ENCODE data around the gene SPP1.
"Not testable (repeated sequence)": the region's sequence is repeated elsewhere in the genome, so short reads cannot be mapped to it uniquely, and the experiment has no call there.

The SPP1 gene

DNA sequence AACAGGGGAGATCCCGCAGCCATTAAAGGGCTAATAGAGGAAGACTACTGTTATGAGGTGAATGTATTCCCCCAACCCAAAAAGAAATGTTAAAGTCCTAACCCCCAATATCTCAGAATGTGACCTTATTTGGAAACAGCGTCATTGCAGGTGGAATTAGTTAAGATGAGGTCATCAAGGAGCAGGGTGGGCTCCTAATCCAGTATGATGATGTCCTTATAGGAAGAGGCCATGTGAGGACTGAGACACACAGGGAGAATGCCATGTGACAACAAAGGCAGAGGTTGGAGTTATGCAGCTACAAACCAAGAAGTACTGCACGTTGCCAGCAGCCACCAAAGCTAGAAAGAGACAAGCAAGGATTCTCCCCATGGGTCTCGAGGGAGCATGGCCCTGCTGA lies 14.3 kb downstream of the SPP1 start:
- DNase-seq (ENCODE audit: low spot score), result no peak

DNA sequence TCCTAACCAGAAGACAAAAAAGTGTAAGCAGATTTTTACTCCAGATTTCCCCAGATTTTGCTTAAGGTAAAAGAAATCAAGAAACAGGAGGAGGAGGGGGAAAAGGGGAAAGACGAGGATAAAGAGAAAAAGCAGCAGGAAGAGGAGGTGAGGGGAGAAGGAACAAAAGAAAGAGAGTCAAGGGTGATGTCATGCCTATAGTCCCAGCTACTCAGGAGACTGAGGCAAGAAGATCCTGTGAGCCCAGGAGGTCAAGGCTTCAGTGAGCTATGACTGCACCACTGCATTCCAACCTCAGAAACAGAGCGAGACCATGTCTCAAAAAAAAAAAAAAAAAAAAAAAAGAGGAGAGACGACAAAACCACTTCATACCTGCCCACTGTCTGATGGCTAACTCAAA lies 19.9 kb downstream of the SPP1 start:
- DNase-seq (ENCODE audit: low spot score), result no peak

DNA sequence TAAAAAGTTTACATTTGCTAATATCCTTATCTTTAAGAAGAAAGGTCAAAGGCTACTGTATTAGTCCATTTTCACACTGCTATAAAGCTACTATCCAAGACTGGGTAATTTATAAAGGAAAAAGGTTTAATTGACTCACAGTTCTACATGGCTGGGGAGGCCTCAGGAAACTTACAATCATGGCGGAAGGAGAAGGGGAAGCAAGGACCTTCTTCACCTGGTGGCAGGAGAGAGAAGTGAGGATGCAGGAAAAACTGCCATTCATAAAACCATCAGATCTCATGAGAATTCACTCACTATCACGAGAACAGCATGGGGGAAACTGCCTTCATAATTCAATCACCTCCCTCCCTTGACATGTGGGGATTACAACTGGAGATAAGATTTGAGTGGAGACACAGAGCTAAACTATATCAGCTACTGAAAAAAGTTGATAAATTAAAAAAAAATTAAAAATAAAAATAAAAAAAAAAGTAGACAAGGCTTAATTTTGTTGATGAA lies 23.7 kb downstream of the SPP1 start:
- not testable (repeated sequence) for DNase-seq (ENCODE audit: low spot score)

DNA sequence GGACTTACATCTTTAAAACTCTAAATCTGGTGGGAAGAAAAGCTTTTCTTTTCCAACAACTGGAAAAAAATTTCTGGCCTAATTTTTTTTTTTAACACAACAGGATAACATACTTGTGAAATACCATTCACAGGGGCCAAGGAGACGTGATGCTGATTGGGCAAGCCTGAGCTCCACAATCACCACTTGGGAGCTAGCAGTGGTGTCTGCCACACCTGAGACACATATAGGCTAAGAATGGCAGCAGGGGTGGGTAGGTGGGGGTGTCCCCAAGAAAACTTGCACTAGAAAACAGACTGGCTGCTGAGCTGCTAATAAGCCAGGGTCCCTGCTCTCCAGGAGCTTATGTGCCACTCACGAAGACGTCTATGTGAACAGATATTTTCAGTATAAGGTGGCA lies 26.4 kb downstream of the SPP1 start:
- DNase-seq (ENCODE audit: low spot score), result no peak

DNA sequence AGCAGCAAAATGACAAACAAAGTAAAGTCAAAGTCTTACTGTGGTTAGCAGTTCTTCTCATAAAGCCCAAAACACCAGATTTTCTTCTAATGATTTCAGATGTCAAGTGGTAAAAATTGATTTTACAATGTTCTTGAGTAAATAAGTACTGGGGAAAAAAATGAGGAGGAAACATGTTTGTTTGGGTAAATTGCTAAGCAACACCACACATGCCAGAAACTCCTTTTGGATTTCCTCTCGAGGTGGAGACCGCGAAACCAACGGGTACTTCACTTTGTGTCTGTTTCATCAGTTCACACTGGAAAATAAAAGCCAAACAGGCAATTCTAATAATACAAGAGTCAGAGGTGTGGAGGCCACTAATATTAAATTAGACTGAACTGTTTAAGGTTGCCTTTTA lies 27.3 kb downstream of the SPP1 start:
- DNase-seq (ENCODE audit: low spot score), result no peak

DNA sequence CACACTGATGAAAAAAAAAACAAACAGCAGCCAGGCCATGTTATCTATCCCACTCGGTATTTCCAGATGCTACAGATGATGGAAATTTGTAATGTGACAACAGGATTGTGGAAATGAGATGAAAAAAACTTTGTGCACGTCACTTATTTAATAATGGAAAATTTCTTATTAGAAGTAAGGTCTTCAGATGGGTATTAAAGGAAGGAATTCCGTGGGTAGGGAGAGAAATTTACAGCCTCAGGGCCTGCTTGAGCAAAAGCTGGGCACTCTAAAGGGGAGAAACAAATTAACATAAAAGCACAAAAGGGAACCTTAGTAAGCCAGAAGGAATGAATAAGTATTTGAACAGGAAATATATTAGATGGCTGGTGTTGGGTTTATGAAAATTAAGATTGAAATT lies 27.7 kb downstream of the SPP1 start:
- DNase-seq (ENCODE audit: low spot score), result peak; percentile 75

DNA sequence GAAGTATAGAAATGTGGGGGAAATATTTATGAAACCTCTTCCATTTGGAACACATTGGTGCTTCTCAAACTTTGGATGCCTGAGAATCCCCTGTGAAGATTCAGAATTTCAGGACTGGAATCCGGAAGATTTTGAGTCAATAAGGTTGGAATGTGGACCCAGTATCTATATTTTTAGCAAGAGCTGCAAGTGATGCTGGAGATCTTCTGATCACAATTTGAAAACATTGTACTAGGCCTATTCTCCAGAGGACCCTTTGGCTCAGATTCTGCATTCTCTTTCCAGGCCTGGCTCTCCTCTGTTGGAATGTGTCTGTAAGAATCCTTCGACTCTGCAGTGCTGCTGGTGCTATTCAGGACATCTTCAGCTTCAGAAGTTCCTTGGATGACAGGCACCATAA lies 29.6 kb downstream of the SPP1 start:
- no peak for DNase-seq (ENCODE audit: low spot score)

DNA sequence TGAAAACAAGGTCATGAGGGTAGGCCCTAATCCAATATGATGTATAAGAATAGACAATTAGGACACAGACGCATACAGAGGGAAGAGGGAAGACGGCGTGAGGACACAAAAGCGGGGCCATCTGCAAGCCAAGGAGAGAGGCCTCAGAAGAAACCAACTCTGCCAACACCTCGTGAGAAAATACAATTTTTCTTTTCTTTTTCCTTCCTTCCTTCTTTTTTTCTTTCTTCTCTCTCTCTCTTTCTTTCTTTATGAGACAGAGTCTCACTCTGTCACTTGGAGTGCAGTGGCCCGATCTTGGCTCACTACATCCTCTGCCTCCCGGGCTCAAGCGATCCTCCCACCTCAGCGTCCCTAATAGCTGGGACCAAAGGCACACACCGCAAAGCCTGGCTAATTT lies 30.4 kb downstream of the SPP1 start:
- no peak for DNase-seq (ENCODE audit: low spot score)

DNA sequence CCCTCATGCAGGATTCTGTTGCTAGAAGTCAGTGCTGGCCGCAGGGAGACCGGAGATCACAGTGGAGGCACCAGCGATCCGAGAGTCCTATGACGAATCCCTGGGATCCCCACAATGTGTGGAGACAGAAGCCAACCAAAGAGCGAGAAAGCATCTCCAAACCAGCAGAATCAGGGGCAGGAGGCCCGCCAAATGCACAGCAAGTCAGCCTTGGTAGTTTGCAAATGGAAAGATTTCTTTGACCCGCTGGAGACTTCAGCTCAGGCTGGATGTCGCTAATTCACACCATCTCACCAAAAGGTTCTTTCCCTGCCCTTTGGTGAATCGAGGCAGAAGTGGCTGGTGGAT lies 31.4 kb downstream of the SPP1 start:
- no peak for DNase-seq (ENCODE audit: low spot score)

DNA sequence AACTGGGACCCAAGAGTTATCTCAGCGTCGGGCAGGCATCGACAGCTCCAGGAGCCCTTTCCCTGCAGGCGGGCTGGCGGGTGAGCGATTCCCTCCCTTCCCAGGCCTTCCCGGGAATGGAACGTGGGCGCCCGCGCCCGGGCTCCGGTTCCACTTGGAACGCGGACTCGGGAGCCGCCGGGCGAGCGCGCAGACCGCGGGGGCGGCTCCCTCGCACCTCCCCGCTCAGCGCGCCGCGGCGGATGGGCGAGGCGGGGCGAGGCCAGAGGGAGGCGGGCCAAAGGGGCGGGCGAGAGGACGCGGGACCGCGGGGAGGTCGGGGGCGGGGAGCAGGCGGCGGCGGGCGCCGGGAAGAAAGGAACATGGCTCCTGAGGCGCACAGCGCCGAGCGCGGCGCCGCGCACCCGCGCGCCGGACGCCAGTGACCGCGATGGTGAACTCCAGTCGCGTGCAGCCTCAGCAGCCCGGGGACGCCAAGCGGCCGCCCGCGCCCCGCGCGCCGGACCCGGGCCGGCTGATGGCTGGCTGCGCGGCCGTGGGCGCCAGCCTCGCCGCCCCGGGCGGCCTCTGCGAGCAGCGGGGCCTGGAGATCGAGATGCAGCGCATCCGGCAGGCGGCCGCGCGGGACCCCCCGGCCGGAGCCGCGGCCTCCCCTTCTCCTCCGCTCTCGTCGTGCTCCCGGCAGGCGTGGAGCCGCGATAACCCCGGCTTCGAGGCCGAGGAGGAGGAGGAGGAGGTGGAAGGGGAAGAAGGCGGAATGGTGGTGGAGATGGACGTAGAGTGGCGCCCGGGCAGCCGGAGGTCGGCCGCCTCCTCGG lies 32.0 kb downstream of the SPP1 start, which contains the start of gene PKD2:
PKD2 (plus strand) TSS at position 332 of the 818 bp plus-strand sequence; CDS start at position 431, 99 bp downstream.
- DNase-seq (ENCODE audit: low spot score), result peak; percentile 56

DNA sequence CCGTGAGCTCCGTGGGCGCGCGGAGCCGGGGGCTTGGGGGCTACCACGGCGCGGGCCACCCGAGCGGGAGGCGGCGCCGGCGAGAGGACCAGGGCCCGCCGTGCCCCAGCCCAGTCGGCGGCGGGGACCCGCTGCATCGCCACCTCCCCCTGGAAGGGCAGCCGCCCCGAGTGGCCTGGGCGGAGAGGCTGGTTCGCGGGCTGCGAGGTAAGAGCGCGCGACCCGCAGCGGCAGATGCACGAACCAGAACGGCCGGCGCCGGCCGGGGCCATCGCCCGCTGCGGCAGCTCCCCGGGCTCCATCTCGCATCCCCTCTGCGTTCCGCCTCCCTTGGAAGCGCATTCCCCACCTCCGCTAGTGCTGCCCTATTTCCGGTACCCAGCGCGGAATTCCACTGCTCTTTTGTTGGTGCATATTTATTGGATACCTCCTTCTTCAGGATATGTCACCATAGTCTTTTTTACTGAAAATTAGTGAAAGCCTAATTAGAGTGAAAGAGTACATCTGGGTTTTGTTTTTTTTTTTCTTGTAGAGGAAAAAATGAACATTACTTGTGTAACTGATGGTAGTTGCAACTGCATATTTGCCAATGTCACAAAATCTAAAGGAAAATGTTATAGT lies 32.7 kb downstream of the SPP1 start:
- DNase-seq (ENCODE audit: low spot score), result no peak

DNA sequence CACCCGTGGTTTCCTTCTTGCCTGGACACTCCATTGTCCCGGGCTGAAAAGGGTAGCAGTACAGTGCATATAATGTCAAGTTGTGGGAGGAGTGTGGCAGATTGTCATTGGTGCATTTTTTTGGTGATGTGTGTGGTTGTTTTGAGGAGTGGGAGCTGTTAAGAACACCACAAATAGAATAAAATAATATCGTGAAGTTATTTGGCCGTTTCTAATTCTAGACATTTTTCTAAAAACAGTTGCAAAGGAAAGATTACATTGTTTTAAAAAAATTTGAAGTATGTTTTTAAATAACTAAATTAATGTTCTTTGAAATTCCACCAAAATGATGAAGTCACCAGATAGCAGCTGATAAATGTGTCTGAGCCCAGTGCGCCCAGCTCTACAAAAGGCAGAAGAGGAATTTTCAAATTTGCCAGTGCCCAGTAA lies 33.2 kb downstream of the SPP1 start:
- DNase-seq (ENCODE audit: low spot score), result no peak

DNA sequence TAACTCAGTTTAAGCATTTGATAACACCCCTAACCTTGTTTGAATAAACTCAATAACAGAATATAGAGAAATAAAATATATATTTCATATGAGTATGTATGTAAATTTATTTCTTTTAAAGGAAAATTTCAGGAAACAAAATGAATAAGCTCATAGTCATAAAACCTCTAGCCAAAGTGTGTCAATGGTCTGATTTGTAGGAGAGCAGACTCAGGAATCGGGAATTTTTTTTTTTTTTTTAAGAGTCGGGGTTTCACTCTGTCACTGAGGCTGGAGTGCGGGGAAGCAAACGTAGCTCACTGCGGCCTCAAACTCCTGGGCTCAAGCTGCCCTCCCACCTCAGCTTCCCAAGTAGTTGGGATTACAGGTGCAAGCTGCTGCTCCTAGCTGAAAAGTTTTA lies 34.4 kb downstream of the SPP1 start:
- DNase-seq (ENCODE audit: low spot score), result no peak

DNA sequence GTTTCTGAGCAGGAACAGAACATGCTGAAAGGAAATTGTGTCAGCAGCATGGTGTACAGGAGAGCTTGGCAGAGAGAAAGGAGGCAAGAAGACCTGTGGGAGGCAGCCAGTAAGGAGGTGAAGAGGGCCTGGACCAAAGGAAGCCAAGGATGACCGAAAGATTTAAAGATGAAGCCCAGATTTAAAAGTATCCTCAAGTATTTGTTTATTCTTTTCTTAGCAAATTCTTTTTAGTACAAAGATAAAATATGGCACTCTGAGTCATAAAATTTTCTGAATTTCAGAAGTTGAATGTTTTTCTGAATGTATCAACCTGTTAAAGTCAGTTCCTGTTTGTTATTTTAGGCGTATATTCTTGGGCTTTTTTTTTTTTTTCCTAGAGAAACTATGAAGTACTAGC lies 35.5 kb downstream of the SPP1 start:
- DNase-seq (ENCODE audit: low spot score), result no peak

DNA sequence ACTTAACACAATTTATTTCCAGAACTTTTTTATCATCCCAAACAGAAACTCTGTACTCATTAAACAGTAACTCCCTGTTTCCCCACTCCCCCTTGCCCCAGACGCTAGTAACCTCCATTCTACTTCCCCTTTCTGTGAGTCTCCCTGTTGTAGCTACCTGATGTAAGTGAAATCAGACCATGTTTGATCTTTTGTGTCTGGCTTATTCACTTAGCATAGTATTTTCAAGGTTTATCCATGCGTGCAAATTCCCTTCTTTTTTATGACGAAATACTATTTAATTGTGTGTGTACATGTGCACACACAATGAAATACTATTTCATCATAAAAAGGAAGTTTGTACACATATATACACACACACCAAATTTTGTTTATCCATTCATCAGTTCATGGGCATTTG lies 37.1 kb downstream of the SPP1 start:
- DNase-seq (ENCODE audit: low spot score), result no peak

DNA sequence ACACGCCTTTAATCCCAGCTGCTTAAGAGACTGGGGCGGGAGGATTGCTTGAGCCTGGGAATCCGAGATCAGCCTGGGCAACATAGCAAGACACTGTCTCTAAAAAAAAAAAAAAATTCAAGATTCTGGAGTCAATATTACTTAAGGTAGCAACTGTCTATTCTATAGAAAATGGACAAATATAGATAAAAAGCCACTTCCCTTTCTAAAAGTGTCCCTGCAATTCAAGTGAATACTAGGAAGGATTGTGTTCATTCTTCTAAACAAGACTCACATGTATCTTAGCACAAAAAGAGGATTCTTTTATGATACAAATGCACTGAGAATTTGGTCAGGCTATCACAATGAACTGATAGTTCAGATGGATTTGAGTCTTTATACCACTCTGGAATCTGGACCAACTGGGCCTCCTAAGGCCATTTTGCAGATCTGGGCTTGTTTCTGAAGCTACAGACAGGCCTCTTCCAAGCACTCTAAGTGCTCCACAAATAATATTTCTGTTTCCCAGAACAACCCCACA lies 38.9 kb downstream of the SPP1 start:
- no peak for DNase-seq (ENCODE audit: low spot score)

DNA sequence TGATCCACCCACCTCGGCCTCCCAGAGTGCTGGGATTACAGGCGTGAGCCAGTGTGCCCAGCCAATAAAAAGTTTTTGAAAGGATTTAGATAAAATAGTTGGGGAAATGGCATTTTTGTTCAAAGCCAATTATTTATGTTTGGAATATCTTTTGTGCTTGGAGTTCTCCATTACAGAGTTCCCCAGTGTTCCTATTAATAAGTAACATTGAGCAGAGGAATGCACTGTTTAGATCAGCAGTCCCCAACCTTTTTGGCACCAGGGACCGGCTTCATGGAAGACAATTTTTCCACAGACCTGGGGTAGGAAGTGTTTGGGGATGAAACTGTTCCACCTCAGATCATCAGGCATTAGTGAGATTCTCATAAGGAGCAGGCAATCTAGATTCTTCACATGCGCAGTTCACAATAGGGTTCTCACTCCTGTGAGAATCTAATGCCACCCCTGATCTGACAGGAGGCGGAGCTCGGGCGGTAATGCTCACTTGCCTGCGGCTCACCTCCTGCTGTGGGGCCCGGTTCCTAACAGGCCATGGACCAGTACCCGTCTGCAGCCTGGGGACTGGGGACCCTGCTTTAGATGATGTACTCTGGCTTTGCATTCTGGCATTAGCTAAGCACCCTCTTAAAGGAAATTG lies 40.3 kb downstream of the SPP1 start:
- DNase-seq (ENCODE audit: low spot score), result no peak

DNA sequence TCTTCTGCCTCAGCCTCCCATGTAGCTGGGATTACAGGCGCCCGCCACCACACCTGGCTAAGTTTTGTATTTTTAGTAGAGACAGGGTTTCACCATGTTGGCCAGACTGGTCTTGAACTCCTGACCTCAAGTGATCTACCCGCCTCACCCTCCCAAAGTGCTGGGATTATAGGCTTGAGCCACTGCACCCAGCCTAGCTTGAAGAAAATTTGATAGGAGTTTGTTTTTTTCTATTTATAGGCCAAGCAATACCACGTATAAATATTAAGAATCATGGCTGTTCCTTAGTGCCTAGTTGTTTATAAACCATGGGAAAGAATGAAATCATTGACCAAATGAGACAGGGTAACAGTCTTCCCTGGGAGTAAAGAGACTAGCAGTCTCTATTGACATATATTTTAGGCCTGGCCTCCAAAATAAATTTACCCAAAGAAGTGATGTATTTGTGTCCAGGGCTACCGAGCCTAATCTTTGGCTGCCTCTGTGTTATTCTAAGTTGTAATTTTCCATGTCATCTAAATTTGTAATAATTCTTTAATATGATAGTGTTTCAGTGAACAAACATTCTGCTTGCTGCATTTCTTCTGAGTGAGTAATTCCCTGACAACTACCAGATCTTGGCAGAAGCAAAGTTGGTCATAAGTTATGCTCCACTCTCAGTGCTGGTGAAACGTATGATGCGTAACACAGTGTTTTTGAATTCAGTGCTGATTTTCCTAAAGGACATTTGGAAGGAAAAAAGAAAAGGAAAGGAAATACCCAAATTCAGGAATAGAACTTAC lies 42.2 kb downstream of the SPP1 start:
- DNase-seq (ENCODE audit: low spot score), result peak; percentile 73

DNA sequence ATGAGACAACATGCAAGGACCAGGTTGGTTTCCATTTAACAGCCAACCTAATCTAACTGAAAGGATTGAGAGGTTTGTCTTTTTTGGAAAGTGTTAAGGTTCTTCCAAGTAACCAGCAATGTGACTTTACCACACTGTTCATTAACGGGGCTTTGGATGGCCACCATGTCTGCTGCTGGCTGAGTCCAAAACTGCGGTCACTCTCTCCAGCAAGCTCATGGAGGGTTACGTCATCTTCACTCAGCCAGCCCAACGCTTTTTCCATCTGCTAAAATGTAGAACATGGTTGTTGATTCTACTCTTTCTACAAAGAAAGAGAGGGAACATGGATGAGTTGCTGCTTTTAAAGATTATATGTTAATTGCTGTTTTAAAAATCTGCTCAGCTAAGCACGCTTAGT lies 43.0 kb downstream of the SPP1 start:
- DNase-seq (ENCODE audit: low spot score), result no peak

DNA sequence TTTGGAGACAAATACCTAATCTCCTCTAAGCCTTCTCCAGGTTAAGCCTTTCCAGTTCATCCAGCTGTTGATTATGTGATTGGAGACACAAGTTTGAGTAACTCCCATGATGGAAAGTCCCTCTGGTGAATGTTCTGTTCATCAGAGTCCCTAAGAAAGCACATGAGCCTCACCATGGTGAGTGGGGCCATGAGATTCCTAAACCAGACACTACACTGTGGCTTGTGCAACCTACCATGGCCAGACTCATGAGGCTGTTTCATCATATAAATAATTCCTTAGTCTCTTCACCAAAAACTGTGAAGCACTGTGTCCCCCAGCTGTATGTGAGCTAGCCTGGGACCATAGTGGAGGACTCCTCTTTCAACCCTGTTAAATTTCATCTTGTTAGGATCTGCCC lies 46.3 kb downstream of the SPP1 start:
- DNase-seq (ENCODE audit: low spot score), result no peak

DNA sequence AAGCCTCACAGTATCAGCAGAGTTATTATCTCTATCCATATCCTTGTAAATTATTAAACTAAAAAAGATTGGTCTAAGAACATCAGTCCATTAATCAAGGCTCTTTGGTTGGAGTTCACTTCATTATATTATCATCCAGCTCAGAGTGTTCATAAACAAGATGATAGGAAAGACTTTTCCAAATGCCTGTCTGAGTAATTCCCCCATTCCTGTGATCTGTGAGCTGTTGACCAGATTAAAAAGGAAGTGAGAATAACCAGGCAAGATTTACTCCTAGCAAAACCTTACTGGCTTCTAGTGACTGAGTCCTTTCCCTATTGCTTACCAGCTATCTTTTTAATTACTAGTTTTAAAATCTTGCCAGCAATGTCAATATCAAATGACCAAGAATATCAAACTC lies 46.8 kb downstream of the SPP1 start:
- DNase-seq (ENCODE audit: low spot score), result no peak
